NCI-H2196 (cell line): ENCODE data around the gene ANKRD26.

Experiments
- DNase-seq: peaks from one replicate; lab custom pipeline; 2025; ENCODE audit not compliant: unreplicated experiment; lab: John Stamatoyannopoulos, UW

ANKRD26 gene

DNA sequence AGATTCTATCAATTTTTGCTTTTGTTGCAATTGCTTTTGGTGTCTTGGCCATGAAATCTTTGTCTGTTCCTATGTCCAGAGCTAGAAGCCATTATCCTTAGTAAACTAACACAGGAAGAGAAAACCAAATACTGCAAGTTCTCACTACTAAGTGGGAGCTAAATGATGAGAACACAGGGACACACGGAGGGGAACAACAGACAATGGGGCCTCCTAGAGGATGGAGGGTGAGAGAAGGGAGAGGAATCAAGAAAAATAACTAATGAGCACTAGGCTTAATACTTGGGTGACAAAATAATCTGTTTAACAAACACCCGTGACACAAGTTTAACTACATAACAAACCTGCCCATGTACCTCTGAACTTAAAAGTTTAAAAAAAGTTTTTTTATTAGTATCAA is 78.2 kb downstream of the ANKRD26 start:
- no peak for DNase-seq

DNA sequence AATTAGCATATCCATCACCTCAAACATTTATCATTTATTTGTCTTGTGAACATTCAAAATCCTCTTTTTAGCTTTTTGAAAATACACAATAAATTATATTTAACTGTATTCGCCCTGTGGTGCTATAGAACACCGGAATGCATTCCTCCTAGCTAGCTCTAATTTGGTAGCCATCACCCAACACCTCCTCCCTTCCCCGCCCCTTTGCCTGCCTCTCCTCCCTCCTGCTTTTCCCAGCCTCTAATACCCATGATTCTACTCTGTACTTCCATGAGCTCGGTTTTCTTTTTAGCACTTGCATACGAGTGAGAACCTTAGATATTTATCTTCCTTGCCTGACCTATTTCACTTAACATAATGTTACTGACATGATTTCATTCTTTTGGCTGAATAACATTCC is 80.1 kb downstream of the ANKRD26 start:
- DNase-seq, result no peak

DNA sequence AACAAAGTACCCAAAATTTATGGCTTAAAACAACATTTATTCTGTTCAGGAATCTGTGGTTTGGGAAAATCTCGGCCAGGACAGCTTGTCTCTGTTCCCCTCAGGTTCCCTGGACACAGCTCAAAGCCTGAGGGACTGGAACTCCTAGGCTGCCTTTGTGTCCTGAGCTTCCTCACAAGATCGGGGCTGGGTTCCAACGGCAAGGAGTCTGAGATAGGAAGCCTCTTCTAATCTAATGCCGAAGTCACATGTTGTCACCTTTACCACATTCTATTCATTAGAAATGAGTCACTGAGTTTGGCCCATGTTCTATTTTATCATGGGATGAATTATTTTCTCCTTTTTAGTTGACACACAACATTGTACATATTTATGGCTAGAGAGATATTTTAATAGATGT is 80.5 kb downstream of the ANKRD26 start:
- no peak for DNase-seq

DNA sequence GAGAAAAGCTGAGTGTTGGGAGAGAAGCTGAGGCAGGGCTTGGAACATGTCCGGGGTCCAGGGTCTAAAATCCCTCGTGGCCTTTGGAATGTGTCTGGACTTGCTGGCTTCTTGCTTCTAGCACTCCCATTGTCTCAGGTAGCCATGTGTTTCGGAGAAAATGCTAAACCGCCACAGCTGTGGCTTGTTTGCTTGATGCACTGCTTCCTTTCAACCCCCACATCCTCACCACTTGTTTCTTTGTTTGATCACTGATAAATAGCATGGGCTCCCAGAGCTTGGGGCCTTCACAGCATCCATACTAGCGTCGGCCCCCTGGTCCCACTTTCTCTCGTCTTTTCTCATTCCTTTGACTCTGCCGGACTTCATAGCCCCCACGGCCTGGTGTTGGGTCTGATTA is 102.7 kb downstream of the ANKRD26 start:
- no peak for DNase-seq

DNA sequence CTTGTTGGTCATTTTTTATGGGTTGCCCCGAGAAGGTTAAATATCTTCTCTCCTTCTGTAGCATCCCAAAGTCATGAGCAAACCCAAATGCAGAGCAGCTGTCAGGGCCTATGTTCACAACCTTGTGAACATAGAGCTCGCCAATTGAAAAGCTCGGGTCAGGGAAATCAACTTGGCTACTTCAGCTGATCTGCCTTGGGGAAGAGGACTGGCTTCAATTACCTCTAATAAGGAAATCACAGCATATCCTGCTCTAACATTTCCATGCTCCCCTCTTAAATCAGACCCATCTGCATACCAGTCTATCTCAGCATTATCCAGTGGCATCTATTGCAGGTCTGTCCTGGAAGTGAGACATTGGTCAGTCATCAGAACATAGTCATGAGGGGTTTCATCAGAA is 105.6 kb downstream of the ANKRD26 start:
- DNase-seq, result no peak

DNA sequence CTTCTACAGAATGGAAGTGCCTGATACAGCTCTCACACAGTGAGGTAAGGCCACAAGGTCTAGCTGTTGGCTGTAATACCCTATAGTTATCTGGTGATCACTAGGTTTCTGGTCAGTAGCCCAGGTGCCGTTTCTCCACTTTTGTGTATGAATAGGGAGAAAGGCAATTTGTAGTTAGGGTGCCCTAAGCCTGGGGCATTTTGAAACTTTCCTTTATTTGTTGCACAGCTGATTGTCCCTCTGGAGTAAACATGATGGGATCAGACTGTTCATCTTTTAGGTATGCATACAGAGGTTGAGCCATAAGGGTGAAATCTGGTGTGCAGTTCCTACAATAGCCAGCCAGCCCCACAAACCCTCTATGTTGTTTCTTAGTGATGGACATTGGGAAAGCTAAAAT is 112.4 kb downstream of the ANKRD26 start:
- no peak for DNase-seq

DNA sequence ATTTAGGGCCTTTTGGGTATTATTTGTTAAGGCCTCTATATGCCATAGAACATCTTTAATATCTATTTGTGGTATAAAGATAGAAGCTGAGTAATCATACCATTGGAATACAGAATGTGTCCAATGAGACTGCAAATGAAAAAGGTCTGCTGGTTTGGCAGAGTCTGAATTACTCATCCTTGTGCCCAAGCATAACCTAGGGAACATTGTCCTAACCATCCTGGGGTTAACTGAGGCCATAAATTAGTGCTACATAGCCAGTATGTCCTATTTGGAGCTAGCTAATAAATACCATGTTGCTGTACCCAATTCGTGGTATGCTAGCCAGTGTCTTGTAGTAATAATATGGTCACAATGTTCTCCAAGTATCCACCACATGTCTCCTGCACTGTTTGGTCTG is 117.1 kb downstream of the ANKRD26 start:
- no peak for DNase-seq

DNA sequence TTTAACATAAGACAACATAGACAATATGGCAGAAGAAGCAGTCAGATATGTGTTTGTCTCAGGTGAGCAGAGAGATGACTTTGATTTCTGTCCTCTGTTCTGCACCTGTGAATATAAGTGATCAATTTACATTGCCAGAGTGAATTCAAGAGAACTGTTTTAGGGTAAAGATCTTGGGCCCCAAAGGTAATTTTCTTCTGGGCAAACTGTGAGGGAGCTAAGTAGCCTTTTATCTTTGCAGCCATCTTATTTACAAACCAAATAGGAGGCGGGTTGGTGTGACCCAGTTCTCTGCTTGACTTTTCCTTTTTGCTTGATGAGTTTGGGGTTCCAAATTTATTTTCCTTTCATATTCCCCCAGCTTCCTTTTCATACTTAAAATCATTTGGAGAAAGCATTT is 118.2 kb downstream of the ANKRD26 start:
- DNase-seq, result no peak

DNA sequence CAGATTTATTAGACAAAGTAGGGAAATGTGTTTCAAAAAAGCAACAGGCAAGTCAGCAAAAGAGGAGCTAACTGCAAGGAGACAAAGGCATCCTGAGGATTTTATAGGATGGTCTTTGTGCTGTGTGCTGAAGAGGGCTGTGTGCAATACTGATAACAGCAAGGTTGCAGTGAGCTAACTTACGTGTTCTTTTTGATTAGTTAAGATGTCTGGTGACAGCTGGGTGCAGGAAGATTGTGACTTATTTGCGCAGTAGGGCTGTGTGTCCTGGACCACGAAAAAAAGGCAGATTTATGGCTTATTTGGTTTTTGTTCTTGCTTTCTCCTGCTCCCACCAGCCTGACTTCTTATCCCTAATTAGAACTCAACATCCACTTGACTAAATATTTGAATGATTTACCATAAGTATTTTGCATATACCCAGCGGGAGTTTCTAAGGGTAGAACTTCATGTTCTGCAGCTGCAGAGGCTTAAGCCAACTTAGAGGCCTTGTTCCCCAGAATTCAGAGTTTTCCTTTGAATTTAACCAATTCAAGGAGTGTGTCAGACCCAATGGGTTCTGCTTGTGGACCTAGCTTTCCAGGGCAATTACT is 119.0 kb downstream of the ANKRD26 start:
- no peak for DNase-seq

DNA sequence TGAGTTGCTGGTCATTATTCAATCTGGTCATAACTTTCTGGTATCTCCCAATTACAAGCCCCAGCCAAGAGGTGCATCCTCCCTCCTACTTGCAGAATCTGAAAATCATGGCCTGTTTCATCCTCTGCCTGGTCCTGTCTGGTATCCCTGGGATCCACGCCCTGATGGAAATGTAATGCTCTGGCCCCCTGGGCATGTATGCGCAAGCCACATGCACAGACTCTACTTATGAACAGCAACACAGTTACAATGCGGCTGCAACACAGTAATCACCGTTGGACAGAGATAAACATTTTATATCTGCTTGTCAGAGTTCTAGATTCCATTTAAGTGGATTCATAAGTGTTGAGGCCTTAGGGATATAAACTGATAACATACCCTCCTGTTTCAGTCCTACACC is 121.8 kb downstream of the ANKRD26 start:
- DNase-seq, result no peak

DNA sequence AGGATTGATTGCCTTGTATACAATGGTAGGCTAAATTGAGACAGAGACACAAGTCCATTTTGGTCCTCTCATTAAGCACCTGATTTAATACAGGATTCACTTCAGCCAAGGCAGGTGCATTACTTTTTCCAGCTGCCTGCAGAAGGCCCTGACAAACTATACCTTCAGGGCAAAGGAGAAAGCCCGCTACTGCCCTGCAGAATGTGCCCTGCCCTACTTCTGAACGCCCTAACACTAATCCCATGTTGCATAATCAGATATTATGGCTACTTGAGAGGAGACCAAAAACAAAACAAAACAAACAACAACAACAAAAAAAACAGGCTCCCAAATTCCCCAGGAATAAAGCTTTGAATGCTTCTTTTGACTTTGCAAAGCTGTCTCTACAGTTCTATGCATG is 122.7 kb downstream of the ANKRD26 start:
- no peak for DNase-seq

DNA sequence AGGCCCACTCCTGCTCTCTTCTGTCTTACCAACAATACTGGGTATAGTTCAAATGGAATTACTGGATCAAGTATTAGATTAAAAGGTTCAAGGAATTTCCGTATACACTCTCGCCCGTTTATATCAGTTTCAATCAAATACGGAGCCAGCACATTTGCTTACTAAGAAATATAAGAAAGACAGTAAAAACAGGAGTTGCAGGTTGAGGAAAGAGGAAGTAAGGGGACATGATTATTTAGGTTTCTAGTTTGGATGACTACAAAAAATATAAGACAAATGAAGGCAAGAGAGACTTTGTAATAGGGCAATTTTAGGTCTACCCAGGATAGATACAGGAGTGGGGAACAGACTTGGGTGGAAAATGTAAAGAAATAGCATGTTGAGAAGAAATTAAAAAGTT is 129.6 kb downstream of the ANKRD26 start:
- DNase-seq, result no peak

DNA sequence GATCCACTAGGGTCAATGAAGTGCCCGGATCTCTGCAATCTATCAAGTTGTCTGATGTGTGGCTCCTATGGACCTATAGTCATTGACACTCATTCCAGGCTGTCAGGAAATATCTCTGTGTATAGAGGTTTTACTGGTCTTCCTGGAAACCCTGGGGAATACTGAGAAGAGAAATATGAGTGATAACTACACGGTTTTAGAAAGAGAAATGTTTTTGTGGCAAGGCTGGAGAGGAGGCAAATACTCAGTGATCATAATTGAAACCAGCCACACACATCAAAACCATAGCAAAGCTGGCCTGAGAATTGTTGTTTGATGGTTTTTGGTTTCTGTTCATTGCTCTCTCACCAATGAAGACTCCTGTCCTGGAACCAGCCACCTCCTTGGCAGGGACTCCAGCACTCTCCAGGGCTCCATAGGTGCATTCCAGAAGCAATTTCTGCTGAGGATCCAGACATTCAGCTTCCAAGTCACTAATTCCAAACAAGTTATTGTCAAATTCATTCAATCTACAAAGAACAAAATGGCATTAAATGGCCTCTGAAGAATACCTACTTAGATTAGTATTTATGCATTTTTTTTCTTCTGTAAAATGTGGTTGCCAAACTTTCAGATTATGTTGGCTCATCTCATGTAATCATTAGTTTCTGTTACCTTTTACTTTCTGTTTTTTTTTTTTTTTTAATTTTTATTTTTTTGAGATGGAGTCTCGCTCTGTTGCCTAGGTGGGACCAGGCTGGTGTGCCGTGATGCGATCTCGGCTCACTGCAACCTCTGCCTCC is 131.0 kb downstream of the ANKRD26 start:
- DNase-seq, result no peak

DNA sequence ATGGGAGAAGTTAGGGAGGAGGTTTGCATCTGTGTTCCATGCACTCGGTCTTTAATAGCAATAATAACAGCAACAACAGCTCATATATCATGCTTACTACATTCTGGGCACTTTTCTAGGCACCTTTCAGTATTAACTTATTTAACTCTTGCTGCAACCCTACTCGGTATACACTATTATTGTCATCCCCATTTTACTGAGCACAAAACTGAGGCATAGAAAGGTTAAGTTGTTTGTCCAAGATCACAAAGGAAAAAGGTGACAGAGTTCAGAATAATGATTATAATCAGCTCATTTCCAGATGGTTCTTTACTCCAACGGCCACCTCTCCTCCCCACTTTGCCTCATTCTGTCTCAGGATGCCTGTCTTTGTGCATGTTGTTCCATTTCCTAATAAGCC is 137.5 kb downstream of the ANKRD26 start:
- no peak for DNase-seq

DNA sequence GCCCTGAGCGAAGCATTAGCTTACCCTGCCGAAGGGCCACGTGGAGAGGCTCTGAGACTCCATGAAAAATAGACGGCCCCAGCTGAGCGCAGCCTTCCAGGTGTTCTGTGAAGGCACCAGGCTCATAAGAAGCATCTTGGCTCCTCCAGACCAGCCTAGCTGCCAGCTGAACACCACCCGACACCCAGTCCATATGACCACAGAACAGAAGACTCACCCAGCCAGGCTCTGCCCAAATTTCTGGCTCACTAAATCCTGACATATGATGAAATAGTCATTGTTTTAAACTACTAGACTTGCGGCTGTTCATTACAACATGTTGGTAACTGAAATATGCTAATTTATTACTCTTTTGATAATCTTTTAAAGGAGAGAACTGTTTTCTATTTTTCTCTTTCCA is 140.0 kb downstream of the ANKRD26 start:
- no peak for DNase-seq

DNA sequence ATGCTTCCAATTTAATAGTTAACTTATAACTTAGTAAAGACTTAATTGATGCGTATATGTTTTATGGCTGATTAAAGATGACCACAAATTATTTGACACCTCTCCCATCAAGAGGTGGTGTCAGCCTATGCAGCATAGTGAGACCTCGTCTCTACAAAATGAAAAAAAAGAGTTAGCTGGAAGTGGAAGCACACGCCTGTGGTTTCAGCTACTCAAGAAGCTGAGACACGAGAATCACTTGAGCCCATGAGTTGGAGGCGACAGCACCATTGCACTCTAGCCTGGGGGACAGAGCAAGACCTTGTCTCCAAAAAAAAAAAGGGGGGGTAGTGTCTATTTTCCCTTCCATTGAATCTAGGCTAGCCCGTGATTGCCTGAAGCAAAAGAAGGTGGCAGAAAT is 140.5 kb downstream of the ANKRD26 start:
- no peak for DNase-seq
